HuH-7.5 (cell line): ENCODE measurements around the gene NEK6.

ENCODE experiments used
- DNase-seq: peaks from one replicate; pipeline ENCODE4 v3.0.0; 2011; ENCODE audit warnings: low spot score

NEK6 gene

DNA sequence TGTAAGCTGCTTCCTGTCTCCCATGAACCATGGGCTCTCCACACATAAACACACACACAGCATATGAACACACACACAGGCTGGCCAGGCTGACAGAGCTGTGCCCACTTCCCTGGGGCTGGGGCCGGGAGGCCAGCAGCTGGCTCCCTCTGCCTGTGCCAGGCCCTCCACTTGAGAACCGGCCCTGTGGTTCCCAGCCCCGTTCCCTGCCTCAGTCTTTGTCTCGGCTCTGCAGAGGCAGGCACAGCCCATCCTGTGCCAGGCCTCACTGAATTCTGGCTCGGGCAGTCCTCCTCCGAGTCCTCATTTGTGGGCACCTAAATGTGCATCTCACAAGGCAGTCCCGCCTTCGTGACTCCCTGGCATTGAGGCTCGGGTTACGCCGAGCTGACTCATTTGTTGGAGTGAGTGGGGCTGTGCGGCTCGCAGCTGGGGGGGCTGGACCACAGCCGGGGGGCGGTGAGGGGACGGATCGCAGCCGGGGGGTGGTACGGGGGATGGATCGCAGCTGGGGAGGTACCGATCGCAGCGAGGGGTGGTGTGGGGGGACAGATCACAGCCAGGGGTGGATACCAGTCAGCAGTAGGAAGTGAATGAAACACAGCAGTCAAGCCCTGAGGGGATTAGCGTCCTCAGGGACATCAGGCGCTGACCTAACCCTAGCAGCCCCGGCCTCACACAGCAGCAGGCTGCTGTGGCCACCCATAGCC is 85.2 kb downstream of the NEK6 start:
- no peak for DNase-seq

DNA sequence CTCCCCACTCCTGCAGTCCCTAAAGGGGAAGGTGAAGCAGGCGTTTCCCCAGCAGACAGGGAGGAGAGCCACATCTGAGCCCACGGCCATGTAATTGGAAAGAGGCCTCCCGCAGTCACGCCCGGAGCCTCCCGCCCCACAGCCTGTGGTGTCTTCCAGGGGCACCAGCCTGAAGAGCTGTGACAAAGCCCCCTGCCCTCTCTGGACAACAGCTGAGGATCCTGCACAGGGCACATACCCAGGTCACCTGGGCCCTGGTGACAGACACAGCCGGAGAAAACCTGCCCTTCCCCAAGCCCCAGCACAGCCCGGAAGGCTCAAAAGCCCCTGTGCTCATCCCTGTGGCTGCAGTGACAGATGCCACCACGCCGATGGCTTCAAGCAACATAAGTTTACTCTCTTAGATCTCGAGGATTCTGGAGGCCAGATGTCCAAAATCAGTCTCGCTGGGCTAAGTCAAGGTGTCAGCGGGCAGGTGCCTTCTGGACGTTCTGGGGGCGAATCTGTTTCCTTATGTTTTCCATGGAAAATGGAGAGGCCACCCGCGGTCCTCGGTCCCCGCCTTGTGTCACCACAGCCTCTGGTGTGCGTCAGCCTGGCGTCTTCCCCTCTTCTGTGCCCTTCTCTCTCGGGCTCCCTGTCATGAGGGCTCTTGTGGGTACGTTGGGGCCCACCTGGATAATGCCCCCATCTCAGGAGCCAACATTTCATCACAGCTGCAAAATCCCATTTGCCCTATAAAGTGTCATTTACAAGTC is 86.0 kb downstream of the NEK6 start:
- no peak for DNase-seq

DNA sequence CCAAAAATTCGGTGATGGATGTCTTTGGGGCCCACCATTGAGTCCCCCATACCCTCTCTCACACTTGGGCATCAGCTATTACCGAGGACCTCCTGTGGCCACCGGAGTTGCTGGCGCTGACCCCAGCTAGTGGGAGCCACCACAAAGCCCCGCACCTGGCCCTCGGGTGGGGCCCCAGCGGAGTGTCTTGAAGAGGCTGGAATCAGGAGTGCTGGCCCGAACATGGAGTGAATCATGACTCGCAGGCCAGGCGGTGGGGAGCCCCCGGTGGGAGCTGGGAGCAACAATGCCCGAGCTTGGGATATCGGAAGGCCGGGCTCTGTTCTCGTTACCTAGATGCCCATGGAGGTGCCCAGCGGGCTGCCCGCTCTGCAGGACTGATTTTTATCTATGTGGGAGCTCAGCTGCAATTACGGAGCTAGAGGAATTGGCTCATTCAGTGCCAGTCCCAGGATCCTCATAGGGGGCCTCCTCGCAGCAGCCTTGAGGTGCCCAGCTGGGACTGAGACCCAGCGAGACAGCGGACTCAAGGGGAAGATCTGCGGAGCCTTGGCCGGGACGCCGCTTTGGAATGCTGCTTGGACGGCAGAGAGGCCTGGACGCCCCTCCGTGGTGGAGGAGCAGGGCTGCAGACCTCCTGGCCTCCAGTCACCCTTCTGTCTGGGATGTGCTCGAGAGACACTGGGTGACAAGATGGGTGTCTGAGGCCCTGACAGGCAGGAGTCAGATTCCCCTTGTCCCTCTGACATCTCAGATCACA is 86.7 kb downstream of the NEK6 start:
- no peak for DNase-seq

DNA sequence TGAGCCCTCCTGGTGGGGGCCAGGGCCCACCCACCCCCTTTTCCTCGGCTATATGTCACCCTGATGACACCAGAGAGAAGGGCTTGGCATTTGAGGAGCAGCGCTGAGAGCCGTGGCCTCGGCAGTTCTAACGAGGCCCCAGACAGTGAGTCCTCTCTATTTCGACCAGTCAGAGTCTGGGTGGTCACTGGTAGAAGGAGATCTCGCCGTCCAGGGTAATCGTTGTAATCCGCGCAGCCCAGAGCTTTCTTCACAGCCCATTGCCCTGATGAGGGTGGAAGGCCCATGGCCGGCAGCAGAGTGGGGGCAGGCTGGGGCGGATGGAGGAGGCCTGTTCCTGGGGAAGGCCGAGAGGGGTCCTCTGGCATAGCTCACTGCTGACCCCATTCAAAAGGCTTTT is 87.3 kb downstream of the NEK6 start:
- DNase-seq = no peak

DNA sequence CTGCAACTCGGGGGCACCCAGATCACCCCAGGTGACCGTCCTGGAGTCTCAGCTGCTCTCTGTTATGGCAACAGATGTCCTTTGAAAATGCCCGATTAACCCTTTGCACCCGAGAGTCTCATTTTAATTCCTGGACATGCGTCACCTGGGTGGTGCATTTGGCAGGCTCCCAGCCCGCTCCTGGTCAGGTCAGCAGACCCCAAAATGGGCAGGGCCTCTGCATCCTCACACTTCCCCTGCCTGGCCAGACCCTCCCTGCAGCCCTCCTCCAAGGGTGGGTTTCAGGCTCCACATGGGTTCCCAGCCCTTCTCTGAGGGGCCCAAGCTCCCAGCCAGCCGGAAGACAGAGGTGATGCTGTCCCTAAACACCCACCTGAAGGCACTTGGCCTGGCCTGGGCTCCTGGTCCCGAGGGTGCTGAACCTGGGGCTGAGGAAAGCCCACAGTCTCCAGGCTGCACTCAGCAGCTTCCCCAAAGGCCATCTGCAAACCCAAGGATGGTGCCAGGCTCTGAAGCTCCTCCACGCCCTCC is 88.1 kb downstream of the NEK6 start:
- no peak for DNase-seq

DNA sequence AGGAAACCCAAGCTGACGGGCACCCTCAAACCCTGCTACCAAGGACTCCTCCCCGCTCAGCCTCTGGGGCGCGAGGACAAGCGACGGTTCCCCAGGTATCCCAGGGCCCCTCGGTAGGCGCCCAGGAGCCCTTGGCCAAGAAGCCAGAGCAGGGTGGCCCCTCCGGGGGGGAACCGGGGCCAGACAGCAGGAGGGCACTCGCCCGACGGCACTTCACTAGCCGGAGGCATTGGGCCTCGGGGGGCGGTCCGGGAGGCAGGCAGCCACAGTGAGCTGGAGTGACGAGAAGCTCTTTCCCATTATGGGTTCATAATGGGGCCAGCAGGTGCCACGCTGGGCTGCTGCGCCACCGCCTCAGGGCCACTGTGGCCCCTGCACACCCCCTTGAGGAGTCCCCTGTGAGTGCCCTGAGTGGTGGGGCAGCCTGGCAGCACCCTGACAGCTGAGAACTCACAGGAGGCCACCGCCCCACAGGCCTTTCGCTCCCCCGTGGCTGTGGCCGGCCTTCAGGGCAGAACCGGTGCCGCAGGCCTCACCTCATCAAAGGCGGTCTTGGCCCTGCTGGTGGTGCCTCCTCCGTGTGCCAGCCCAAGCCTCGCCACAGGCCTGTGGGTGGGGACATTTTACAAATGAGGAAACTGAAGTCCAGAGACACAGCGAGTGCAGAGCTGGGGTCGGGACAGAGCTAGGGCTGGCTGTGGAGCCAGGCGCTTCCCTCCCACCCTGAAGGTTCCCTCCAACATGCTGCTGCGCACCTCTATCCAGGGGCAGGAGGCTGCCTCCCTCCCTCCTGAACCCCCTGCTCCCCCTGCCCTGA is 88.8 kb downstream of the NEK6 start:
- DNase-seq = no peak

DNA sequence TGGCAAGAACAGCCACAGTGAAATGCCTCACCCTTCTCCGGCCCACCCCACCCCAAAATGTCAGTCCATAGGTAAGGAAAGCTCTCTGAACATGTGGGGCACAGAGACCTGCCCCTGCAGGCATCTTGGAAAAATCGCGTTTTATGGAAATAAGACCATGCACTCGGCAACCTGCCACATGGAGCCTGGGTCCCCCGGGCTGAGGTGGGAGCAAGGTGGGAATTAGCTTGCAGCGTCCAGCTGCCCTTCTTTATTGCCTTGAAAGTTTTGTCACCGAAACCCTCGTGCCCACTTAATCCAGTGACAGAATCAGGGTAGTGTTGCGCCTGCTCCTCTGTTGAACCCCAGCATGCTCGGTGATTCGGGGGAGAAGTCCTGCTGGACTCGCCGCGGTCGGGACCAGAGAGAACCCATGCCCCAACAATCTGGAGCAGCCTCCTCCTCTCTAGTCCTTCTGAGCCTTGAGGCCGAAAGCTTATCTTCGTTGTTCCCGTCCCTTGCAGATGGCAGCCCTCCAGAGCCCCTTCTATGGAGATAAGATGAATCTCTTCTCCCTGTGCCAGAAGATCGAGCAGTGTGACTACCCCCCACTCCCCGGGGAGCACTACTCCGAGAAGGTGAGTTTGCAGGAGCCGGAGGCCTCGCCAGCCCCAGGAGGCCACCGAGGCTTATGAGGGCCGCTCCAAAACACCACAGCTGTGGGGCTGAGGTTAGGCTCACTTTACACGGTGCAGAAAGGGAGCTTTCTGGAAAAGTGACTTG is 89.6 kb downstream of the NEK6 start:
- no peak for DNase-seq

DNA sequence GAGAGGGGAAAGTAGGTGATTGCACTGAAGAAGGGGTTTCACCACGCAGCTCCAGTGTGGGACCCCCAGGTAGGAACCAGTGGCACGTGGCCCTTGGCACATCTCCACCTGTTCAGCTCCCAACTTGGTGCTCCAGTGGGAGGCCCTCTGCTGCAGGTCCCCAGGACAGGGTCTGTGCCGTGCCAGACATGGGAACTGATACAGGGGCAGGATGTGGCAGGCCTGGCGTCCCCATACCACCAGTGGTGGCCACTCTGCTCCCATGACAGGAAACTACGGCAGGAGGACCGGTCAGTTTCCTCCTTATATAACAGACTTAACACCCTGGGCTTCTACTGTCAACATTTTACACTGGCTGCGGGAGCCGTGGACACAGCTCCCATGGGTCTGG is 90.2 kb downstream of the NEK6 start:
- no peak for DNase-seq

DNA sequence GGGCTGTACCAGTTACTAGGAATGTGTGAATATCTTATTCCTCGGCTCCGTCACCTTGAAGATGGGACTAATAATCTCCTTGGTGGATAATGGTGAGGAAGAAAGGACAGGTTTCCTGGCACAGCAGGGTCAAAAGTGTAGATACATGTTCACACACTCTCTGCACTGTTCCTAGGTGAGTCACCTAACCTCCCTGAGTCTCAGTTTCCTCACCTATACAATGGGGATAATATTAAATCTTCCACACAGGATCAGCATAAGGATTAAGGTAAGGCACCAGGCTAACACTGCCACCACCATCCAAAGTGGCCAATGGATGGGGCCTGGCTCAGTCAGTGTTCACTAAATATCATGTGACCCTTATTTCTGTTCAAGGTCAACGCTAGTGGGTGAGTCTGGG is 90.6 kb downstream of the NEK6 start:
- DNase-seq = no peak

DNA sequence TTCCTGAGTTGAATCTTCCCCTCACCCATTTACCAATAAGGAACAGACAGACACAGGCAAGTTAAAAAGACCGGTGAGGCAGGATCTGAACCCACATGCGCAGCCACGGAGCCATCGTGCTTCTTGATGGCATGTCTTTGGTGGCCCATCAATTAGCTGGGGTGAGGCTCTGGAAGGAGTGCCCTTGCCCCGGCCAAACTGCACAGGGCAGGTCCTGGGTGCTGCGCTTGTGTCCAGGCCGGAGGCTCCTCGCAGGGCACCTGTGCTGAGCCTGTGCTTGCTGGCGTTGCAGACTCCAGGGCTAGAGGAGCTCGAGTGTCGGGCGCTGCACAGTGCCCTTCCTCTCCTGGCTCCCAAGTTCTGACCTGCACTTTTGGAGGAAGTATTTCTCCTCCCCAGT is 91.1 kb downstream of the NEK6 start:
- DNase-seq = no peak

DNA sequence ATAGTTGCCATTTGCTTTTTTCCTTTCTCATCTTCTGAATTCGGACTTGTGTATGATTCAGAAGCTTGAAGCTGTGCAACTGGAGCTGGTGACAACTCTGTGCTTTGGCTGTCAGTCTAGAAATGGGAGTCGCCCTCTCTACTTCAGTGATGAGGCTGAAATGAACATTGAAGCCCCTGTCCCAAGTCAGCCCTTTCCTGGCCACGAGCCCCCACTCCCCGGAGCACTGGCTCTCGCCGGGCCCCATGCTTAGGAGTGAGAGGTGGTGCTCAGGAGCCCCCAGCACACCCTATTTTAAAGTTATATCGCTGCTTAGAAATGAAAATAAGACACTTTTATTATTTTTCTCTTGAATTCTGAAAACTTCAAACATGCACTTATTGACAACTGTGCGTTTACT is 91.5 kb downstream of the NEK6 start:
- no peak for DNase-seq

DNA sequence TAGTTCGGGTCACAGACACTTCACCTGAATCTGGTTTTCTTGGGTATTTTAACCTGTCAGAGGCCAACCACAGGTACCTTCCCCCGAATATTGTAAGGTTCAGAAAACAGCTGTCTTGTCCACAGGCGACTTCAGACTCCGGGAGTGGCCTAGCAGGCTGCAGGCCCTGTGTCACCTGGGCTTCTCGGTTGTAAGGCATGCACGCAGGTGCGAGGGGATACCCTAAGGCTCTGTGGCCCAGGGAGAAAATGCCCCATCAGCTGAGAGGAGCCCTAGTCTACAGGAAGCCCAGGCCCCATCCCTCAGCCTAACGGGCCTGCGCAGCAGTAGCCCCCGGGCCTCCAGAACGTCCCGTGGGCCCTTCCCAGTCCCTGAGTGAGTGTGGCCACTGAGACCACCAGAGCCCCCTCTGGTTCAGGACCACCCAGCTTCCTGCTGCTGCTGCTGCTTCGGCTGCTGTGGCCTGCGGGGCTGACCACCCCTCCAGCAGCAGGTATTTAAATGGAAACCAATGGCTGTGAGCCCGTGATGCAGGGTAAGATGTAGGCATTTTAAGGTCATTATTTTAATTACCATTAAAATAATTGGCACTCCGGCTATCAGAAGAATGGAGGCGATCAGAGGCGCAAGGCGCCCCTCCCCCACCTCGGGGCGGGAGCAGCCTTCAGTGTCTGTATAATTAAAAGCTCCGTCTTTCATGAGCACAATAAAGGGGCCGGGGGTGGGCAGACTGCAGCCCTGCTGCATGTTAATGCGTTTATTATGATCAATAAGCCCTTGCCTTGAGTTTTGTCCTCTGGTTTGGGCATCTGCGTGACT is 92.1 kb downstream of the NEK6 start:
- no peak for DNase-seq

DNA sequence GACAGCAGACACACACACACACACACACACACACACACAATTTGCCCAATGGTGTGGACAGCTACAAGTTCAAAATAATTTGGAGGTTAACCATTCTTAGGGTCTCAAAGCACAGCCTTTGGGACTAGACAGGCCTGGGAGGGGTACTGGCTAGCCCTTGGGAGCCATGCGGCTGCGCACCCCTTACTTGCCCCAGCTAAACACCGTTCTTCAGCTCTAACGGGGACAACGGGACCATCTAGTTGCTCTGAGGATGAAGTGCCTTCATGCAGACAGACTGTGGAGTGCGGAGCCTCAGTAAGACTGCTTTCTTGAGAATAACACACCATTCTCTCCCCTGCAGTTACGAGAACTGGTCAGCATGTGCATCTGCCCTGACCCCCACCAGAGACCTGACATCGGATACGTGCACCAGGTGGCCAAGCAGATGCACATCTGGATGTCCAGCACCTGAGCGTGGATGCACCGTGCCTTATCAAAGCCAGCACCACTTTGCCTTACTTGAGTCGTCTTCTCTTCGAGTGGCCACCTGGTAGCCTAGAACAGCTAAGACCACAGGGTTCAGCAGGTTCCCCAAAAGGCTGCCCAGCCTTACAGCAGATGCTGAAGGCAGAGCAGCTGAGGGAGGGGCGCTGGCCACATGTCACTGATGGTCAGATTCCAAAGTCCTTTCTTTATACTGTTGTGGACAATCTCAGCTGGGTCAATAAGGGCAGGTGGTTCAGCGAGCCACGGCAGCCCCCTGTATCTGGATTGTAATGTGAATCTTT is 92.9 kb downstream of the NEK6 start:
- DNase-seq = peak; percentile 9

DNA sequence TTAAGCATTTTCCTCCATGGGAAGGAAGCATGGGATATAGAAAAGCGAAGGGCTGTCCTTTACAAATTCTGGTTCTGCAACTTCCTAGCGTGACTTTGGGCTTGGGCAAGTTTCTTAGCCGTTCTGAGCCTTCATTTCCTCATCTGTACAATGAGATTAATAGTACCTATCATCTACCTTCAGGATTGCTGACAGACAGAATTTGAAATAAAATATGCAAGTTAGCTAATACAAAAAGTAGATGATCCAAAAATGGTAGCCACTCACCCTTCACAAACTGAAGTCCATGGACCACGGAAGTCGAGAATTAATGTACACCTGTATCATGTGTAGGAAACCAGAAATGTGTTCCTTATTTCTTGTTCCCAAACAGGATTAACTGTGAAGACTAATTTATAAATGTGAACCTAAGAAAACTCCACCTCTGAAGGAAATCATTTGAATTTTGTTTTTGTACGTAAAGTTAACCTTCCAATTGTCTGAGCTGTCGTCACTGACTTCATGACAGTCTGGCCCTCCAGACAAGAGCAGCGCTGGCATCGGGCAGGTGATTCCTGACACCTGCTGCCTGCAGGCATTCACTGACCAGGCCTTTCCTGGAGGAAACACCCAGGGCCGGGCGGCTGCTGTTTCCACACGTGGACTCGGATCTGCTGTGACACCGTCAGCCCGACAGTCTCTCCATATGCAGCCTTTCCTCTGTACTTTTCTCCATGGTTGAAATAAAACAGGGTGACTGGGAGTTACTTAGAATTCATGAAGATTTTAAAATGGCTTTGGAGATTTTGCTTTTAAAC is 94.1 kb downstream of the NEK6 start:
- DNase-seq = no peak

DNA sequence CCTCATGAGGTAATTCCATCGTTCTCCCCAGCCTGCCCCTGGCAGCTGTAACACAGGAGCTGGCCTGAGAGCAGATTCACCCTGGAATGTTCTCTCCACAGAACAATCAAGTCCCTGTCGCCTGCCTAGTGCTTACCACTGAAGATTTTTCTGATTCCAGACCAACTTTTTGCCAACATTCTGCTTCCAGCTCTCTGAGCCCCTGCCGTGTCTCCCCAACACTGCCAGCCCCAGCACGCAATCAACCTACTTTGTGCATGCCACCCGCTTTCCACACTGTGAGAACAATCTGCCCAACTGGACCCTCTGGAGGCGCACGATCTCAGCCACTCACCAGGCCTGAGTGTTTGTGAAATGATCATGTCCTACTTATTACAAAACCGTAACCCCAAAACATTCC is 94.9 kb downstream of the NEK6 start:
- DNase-seq = no peak

DNA sequence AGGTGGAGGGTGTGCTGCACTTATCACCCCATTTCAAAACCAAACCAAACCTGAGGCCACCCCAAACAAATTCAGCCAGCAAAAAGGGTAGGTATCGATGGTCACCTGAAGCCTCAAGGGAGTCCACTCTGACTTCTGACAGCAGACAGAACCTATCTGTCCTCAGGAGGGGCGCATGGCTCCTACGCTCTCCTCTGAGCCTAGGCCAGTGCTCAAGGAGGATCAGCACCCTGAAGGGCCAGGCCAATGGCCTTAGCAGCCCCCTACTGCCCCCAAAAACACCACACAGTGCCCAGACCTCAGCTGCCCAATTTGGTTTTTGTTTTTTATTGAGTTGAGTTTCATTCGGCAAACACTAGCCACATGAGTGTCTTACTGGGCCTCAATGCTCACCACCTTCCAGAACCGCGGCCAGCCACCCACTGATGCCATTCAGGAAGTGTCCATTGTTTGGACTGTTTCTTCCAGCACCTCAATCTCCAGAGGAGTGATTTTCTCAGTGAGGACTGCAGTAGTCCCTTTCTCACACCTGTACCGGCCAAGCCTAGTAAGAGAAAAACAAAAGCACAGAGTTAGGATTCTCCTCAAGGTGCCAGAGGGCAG is 95.5 kb downstream of the NEK6 start:
- DNase-seq = no peak

DNA sequence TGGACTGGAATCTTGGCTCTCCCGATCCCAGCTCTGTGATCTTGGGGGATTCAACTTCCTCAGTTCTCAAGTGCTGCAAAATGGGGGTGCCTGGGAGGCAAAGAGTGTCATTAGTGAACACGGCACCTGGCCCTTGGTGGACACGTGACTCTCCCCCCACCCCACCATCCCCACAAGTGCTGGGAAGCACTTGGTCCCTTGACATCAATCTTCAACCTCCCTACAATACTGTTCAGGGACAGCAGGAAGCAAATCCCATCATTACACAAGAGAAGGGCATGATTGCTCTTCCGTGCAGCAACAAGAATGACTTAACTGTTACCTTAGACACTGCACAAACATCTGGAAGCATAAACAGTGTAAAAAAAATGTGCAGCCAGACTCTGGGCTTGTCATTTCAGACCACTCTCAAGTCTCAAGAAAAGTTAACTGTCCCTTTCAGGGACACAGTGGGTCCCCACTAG is 96.1 kb downstream of the NEK6 start:
- no peak for DNase-seq

DNA sequence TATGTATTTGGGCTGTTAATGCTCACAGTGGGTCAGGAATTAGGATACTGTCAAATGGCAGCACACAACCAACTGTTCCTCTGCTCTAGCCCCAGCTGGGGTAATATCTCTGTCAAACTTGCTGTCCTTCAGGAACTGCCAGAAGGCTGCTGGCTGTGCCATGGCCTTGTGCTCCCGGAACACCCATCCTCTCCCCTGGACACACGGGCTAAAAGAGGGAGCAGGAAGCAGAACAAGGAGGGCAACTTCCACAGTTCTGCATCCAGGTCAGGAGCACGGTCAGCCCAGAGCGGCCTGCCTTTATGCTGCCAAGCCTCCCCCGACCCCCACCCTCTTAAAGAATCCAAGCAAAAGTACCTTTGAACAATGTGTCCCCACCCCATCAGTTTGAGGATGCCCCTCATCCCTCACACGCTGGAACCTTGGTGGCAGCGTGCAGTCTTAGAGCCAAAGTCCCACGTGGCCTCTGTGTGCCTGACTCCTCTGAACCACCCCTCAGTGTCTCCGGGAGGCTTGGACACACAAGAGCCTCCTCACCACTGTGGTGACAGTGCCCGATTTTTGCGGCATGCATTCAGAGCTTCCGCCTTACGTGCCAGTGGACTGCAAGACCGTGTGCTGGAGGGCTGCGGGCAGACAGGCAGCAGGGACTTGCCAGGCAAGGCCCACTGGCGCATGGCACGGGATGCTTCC is 96.7 kb downstream of the NEK6 start:
- DNase-seq = no peak
